ENCODE results near the gene SLC6A3.

The SLC6A3 gene

DNA sequence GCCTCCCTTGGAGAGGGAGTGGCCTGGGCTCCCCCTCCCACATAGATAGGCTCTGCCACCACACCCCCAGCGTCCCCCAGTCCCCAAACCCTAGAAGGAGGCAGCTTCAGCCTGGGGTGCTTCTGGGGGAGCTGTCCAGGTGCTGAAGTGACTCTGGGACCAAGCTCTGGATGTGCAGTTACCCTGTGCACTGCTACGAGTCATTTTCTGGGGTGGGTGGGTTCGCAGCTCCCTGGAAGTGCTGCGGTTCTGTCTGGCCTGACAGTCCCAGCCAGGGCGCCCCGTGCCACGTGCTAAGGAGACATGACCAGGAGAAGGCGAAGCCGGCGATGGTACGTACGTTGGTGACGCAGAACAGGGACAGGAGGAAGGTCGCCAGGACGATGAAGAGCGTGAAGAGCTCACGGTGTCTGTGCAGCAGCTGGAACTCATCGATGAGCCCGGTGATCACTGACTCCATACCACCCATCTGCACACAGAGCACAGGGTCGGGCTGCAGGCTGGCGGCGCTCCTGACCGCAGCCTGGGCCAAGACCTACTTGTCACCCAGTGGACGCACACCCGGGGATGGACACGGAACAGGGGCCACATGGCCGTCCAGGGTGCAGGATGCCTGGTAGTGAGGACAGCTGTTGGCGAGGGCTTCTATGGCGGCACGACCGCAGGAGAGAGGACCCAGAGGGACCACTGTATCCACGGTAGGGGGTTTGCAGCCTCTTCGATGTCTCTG is 35.7 kb downstream of the SLC6A3 start:
- no peak for DNase-seq (ENCODE audit: low read depth in 2 of 2)

DNA sequence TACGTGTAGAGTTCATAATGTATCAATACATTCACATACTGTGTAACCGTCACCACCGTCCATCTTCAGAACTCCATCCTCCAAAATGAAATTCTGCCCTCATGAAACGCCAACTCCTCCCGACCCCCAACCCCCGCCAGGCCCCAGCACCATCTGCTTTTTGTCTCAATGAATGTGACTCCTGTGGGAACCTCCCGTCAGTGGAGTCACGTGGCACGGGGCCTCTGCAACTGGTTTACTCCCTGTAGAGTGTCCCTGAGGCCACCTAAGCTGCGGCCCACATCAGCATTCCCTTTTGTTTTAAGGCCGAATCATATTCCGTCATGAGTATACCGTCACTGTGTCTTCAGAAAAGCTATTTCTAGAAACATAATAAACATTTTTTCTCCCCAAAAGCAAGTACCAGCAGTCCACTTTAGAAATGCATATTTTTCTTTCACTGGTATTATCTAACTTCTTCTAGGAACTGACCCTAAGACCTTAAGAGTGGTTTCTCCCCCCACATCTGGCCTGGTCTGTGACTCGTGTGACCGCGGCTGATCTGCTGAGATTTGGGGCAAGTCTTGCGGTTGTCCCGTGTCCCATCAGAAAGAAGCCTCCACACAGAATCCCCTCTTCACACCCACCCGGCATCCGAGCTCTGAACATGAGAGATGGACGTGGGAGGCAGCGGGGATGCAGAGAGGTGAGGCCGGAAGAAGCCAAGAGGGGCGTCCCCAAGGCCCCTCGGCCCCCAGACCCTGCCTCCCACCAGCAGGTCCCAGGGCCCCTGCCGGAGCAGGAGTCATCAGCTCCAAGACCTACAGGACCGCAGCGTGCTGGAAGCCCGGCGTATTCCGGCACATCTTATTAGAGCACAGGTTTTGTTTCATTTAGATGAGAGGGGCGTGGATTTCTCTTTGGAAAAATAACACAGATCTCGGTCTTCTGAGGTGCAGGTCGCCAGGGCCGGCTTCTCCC is 38.3 kb downstream of the SLC6A3 start:
- no peak for DNase-seq (ENCODE audit: low read depth in 2 of 2)

DNA sequence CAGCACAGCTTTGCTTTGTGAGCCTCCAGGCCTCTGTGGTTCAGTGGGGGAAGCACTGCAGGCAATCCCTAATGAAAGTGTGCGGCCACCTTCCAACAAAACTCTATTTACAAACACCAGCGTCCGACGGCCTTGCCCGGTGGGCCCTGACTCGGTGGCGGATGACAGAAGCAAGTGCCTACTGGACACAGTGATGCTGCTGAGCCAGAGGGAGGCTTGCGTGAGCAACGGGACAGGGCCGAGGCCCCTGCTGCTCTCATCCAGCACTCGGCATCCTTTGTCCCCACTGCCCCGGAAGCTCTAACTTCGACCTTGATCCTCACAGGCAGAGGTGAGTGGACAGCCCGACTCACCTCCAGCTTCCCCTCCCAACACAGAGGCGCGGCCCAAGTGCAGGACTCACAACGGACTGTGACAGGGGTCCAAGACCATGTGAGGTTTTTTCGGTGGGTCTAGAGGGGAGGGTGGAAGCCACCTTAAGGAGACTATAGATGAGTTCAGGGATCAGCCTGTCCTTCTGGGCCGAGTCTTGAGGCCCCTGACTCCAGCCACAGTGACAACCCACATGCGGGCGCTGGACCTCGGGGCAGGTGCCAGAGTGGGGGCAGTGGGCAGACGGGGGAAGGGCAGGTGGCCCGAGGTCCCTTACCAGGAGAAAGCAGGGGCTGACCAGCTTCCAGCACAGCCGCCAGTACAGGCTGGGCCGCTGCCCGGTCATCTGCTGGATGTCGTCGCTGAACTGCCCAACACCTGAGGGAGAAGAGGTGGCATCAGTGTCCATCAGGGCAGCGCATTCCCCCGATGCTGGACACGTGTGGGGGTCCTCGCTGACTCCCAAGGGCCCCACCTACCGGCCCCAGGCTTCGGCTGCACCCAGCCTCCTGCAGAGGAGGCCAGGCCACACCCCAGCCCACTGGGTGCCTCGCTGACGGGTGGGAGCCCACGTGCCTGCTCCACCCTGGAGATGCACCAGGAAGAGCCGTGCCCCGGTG is 39.4 kb downstream of the SLC6A3 start:
- no peak for DNase-seq (ENCODE audit: low read depth in 2 of 2)

DNA sequence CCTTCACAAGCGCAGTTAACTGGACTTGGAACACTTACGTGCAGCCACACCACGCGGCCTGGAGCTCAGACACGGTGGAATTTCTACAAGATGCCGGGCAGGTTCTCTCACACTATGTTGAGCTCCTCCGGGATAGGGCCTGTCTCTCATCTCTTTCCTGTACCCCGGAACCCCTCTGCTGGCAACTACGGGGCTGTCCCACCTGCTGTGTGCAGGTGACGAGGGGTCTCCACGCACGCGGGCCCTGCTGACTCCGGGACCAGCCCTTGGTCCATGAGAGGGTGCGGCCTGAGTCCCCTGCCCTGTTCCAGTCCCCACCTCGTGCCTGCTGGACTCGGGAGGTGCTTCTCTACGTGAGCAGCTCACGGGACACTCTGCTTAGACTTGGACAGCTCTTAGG is 40.1 kb downstream of the SLC6A3 start:
- DNase-seq (ENCODE audit: low read depth in 2 of 2) = no peak

DNA sequence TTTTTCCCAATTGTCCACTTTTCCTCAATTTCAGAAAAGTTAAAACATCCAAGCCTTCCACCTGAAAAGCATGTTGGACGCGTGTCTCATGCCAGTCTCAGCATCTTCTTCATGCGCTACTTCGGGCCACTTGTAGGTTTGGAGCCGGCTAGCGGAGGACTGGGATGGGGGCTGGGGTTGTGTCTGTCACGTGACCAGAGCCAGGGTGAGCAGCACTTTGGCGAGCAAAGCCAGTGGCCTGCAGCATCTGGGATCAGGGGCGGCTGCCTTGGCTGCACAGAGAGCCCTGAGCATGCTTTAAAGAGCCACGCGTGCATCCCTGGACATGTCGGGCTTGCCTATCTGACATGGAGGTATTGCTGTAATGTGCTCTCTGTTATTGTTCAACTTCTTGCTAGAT is 41.2 kb downstream of the SLC6A3 start:
- DNase-seq (ENCODE audit: low read depth in 2 of 2) = no peak

DNA sequence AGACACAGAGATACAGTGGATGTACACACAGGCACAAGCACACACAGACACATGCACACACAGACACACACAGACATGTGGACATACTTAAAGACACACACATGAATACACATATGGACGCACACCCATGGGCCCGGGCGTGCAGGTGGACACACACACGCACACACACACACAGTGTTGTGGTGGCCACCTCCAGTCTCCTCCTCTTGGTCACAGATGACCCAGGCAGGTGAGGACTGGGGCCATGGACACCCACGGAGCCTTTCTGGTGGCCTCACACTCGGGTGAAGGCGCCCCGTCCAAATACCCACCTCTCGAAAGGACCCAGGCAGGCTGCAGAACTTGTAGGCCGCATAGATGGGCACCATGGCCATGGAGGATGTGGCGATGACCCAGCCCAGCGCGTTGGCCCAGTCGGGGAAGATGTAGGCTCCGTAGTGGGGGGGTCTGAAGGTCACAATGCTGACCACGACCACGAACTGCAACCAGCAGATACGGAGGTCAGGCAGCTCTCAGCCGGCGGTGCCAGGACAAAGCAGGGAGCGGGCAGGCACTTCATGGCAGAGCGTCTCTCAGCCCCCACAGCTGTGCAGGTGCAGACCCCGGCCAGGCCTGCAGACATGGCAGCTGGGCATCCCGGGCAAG is 42.5 kb downstream of the SLC6A3 start:
- DNase-seq (ENCODE audit: low read depth in 2 of 2) = no peak

DNA sequence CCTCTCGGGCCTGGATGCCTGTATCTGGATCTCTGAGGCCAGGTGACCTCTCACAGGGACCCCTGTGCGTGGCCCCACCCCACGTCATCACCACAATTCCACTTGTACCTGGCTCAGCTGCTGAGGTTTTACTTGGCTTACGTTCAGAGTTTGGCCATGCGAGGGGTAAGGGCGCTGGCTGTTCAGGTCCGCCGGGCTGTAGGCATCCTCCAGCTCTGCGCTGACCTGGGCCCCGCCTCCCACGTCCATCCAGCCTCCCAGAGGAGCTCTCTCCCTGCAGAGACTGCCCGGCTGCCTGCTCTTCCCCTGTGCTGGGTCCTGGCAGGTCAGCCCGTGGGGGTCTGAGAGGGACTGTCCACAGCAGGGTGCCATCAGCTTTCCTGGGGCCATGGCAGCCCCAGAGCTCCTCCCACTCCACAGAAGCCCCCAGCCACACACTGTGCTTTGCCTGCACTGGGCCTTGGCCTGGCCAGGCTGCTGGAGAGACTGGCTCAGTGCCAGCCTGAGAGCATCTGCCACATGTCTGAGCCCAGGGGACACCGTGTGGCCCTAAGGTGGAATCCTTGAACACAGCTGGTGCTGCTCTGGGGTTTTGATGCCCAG is 43.6 kb downstream of the SLC6A3 start:
- DNase-seq (ENCODE audit: low read depth in 2 of 2) = no peak

DNA sequence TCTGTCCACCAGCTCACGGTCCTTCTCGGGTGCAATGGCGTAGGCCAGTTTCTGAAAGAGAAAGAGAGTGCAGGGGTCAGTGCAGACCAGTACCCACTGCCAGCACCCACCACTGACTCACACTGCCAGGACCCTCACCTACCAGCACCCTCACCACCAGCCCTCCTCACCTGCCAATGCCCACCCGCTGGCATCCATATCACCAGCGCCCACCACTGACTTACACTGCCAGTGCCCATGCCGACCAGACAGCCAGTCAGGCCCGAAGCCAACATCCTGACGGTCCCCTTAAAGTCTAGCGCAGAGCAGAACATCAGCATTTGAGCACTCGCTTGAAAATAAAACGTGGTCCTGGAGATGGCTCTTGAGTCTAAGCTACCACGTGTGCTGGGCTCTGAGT is 44.3 kb downstream of the SLC6A3 start:
- DNase-seq (ENCODE audit: low read depth in 2 of 2) = no peak

DNA sequence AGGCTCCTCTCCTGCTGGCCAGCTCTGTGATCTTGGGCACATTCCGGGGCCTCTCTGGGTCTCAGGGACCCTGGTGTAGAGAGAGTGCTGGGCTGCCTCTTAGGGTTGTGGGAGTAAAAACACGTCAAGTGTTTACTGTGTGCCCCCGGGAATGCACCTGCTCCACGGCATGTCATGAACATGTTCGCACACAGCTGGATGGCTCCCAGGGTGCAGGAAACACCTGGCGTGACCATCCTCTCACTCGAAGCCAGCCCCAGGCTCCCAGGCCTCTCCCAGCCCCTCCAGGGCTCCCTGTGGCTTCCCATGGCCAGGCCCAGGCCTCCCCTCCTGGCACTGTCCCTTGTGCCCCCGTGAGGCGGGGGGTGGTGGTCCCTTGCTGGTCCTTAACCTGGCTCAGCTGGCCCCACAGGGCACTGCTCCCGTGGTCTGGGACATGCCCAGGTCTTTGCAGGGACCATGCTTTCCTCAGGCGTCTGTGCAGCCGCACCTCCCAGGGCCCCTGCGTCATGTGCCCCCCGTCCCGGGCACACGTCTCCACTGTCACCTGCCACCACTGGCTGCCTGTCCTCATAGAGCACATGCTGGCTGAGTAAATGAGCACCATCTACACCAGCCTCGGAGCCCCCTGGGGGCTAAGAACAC is 44.9 kb downstream of the SLC6A3 start:
- DNase-seq (ENCODE audit: low read depth in 2 of 2) = no peak

DNA sequence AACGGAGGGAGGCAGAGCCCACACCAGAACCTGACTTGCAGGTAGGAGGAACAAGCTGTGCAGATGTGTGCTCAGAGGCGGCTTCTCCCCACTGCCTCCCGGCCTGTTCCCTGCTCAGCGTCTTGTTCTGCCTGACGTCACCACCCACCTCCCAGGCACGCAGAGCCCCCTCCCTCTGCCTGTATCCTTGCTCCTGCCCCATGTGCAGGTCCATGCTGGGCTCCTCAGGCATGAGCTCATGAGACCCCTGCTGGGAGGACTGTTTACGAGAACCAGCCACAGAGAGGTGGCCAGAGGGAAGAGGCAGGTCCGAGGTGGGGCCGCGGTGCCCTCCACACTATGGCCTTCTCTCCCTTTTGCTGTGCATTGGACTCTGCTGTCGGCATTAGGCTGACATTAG is 45.5 kb downstream of the SLC6A3 start:
- no peak for DNase-seq (ENCODE audit: low read depth in 2 of 2)

DNA sequence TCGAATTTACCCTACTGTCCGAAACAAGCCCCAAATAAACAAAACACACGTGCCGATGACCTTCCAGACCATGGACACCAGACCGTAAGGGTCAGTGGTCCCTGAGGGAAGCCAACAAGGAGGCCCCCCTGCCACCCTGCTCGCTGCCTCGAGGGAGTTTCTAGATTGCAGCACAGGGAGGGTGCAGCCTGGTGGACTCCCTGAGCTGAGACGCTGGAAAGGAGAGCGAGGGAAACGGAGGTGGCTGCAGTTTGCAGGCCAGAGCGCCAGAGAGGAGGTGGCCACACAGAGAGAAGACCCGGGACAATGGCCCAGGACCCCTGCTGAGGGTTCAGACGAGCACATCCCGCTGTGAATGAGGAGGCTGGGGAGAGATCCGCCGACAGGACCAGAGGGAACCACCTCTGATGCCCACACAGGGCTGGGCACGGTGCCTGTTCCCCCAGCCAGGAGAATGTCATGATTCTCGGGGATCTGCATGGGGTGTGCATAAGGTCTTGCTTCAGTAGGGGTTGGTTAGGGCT is 48.9 kb downstream of the SLC6A3 start:
- DNase-seq (ENCODE audit: low read depth in 2 of 2) = no peak

DNA sequence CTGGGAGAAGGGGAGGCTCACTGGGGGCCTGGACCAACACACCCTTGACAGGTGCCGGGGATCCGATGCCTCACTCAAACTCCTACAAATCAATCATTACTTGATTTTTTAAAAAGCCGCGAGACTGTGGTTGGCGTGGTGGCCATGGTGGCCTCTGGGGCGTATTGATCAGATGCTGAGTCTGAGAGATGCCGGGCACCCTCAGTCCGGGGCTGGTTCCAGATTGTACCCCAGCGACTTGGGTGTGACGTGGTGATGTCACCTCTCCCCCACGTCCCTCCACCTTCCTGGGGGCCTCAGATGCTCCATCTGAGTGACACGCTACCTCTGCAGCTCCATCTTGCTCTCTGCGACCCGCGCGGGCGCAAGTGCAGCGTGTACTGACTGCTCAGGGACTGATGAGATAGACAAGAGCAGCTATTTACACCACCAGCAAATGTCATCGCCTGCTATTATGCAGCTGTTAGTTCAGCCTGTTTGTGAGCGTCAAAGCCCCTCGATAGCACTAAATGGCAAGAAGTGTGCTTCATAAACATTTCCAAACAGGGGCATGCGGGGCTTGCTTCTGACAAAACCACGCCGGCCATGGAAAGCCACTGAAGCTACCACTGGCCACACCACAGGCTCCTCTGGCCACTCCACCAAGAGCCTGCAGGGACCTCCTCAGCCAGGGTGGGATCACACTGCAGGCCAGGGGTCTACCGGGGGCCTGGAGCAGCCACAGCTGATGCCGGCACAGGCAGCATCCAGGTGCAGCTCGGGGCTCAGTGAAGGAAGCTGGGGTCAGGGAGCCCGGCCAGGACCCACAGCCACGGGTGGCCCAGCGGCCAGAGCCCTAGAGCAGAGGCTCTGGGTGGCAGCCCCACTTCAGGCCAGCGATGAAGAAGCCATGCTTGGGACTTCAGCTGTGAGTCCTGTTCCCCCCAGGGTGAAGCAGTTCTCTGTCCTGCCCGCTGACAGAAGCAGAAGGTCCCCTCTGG is 50.1 kb downstream of the SLC6A3 start:
- no peak for DNase-seq (ENCODE audit: low read depth in 2 of 2)

DNA sequence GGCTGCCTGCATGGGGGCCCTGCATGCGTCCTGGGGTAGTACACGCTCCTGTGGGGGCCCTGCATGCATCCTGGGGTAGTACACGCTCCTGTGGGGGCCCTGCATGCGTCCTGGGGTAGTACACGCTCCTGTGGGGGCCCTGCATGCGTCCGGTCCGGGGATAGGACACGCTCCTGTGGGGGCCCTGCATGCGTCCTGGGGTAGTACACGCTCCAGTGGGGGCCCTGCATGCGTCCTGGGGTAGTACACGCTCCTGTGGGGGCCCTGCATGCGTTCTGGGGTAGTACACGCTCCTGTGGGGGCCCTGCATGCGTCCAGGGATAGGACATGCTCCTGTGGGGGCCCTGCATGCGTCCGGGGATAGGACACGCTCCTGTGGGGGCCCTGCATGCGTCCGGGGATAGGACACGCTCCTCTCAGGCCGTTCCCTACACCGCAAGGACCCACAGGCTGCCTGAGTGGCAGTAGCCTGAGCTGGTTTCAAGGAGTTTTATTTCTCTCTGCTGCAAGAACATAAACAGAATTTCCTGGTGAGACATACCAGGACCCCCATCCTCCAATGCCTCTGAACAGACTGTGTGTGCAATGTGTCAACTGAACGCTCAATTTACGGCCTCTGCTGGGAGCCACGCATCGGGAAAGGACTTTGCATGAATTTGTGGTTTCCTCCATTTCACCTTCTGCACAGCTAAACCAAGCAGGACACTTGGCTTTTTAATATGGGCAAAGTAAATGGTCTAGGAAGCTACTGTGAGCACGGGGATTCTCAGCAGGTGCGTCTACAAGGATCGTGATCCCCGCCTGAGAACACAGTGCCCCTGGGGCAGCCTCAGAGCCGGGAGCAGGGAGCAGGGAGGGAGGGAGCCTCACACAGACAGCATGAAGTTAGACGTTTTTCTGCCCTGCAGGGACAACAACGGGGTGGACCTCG is 51.4 kb downstream of the SLC6A3 start:
- no peak for DNase-seq (ENCODE audit: low read depth in 2 of 2)

DNA sequence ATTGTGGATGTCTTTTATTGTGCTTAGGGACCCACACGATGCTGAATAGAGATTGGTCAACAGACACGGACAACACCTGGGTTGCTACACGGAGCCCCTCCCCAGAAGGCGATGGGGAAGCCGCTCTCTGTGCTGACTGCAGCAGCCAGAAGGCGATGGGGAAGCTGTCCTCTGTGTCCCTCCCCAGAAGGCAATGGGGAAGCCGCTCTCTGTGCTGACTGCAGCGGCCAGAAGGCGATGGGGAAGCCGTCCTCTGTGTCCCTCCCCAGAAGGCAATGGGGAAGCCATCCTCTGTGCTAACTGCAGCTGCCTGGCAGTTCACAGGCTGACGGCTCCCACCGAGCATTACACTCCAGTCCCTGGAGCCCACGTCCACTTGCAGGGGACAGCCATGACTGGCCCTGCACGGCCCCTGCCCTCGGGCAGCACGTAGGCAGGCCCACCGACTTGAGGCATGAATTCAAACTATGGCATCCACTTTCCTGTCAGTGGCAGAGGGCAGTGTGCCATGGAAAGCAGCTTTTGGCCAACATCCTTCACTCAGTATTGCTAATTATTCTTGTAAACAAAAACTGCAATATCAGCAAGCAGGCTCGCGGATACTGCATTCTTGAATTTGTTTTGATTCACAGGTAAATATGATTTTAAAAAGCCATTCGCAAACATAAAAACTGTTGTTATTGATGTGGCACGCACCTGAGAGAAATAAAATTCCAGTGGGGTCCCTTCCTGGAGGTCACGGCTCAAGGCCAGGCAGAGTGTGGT is 52.3 kb downstream of the SLC6A3 start:
- no peak for DNase-seq (ENCODE audit: low read depth in 2 of 2)

DNA sequence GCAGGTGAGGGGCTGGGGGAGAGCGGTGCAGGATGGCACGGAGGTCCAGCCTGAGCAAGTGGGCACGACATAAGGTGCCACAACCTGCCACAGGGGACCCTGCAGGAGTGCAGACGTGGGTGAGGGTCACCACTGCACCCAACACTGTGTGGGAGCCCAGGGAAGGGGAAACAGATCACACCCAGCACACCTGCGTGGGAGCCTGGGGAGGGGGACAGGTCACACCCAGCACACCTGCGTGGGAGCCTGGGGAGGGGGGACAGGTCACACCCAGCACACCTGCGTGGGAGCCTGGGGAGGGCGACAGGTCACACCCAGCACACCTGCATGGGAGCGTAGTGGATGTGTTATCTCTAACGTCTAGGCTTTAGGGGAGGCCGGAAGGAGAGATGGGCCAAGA is 53.0 kb downstream of the SLC6A3 start:
- no peak for DNase-seq (ENCODE audit: low read depth in 2 of 2)

DNA sequence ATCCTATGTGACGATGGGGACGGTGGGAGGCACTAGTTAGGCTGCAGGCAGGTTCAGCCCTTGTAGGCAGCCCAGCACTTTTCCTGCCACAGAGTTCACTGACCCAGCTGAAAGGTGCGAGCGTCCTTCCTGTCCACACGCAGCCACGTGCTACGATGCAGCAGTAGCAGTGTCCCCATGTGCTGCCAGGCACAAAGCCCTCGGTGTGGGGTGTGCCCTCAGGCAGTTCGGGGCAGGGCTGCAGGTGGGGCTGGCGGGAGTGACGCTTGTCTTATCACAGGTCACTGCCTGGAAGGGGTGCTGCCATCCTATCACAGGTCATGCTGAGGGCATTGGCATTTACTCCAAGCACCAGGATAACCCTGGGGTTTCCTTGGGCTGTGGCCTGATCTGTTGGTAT is 53.5 kb downstream of the SLC6A3 start:
- DNase-seq (ENCODE audit: low read depth in 2 of 2) = no peak
